IMR-90 (cell line): ENCODE measurements around the gene USP47. TPM values are rescaled to one million over a fixed set of nuclear protein-coding genes. Genes with fewer than 3 reads are reported as not detected.

Experiments used
- ATAC-seq: fragments of 200-7000 bp; cut with Tn5 transposase; 2 replicates; pipeline ENCODE4 v1.9.1; 2020; ENCODE audit warnings: low read depth, mild to moderate bottlenecking, moderate library complexity
- BruUV-seq: library from RNA; stranded (reverse); fragments of 400-500 nt; replicated peaks from 2 replicates; lab custom pipeline; 2021; lab: Mats Ljungman, UMichigan
- CTCF ChIA-PET: fragments of 300-600 bp; formaldehyde crosslinking; extraction: SDS; loops from one replicate; lab custom pipeline; 2021; ENCODE audit warnings: antibody characterized with exemption; lab: Yijun Ruan, JAX
- POLR2A ChIA-PET: fragments of 300-600 bp; sonication (Branson Sonifier 250); formaldehyde crosslinking; loops from one replicate; lab custom pipeline; 2022; ENCODE audit warnings: antibody characterized with exemption; ENCODE audit not compliant: unreplicated experiment; lab: Charles Lee
- DNase-seq: peaks from one replicate; pipeline ENCODE4 v3.0.0; 2013
- H2AFZ ChIP-seq: replicated peaks from 2 replicates; pipeline ENCODE3; 2013; ENCODE audit warnings: low read length, mild to moderate bottlenecking; ENCODE audit not compliant: poor library complexity
- H2AK5ac ChIP-seq: 2 replicates; pipeline ENCODE4 v1.6.1; 2013; ENCODE audit warnings: low read depth, low read length, inconsistent platforms
- H2AK9ac ChIP-seq: replicated peaks from 2 replicates; pipeline ENCODE3; 2013; ENCODE audit warnings: mild to moderate bottlenecking, low read depth, low read length, moderate library complexity; ENCODE audit not compliant: poor library complexity
- H2BK120ac ChIP-seq: 2 replicates; pipeline ENCODE4 v1.6.1; 2013; ENCODE audit warnings: low read depth, low read length, inconsistent platforms
- H2BK15ac ChIP-seq: 3 replicates; pipeline ENCODE4 v1.6.1; 2013; ENCODE audit warnings: low read depth, low read length, inconsistent platforms
- H2BK20ac ChIP-seq: 2 replicates; pipeline ENCODE4 v1.6.1; 2013; ENCODE audit warnings: low read depth, mild to moderate bottlenecking, inconsistent platforms, low read length, moderate library complexity
- H2BK5ac ChIP-seq: 2 replicates; pipeline ENCODE4 v1.6.1; 2013; ENCODE audit warnings: mild to moderate bottlenecking, low read depth, low read length, inconsistent platforms; ENCODE audit not compliant: poor library complexity, severe bottlenecking
- H3K14ac ChIP-seq: replicated peaks from 2 replicates; pipeline ENCODE4 v1.6.1; 2013; ENCODE audit warnings: low read depth, low read length, inconsistent platforms
- H3K18ac ChIP-seq: 2 replicates; pipeline ENCODE4 v1.6.1; 2013; ENCODE audit warnings: low read depth, low read length, control low read depth
- H3K23ac ChIP-seq: 2 replicates; pipeline ENCODE4 v1.6.1; 2013; ENCODE audit warnings: low read depth, low read length, inconsistent platforms
- H3K27ac ChIP-seq: 2 replicates; pipeline ENCODE4 v1.5.1; 2013; ENCODE audit warnings: mild to moderate bottlenecking, control low read depth, low read length; ENCODE audit not compliant: insufficient read depth
- H3K27me3 ChIP-seq: 2 replicates; pipeline ENCODE4 v1.6.1; 2013; ENCODE audit warnings: low read length; ENCODE audit not compliant: control insufficient read depth, insufficient read depth
- H3K36me3 ChIP-seq: 2 replicates; pipeline ENCODE4 v1.6.1; 2013; ENCODE audit warnings: low read length, mixed read lengths; ENCODE audit not compliant: control insufficient read depth, insufficient read depth
- H3K4ac ChIP-seq: 2 replicates; pipeline ENCODE4 v1.6.1; 2013; ENCODE audit warnings: low read depth, low read length, inconsistent platforms
- H3K4me1 ChIP-seq: 2 replicates; pipeline ENCODE4 v1.6.1; 2013; ENCODE audit warnings: low read length, mixed read lengths; ENCODE audit not compliant: control insufficient read depth, insufficient read depth
- H3K4me2 ChIP-seq: 2 replicates; pipeline ENCODE4 v1.6.1; 2013; ENCODE audit warnings: low read depth, mild to moderate bottlenecking, control low read depth, low read length, moderate library complexity
- H3K4me3 ChIP-seq: 2 replicates; pipeline ENCODE4 v1.5.1; 2013; ENCODE audit warnings: low read depth, mild to moderate bottlenecking, control low read depth, low read length, moderate library complexity; ENCODE audit not compliant: insufficient read depth
- H3K56ac ChIP-seq: 2 replicates; pipeline ENCODE4 v1.6.1; 2013; ENCODE audit warnings: low read length, inconsistent platforms; ENCODE audit not compliant: insufficient read depth; ENCODE audit errors: extremely low read depth
- H3K79me1 ChIP-seq, 2 experiments: 2 replicates each; pipeline ENCODE4 v1.6.1; 2013; ENCODE audit warnings: low read length in 2 of 2, inconsistent platforms in 1 of 2, low read depth in 1 of 2
- H3K9ac ChIP-seq: 2 replicates; pipeline ENCODE4 v1.6.1; 2013; ENCODE audit warnings: low read depth, low read length, control low read depth
- H3K9me1 ChIP-seq: 2 replicates; pipeline ENCODE4 v1.6.1; 2013; ENCODE audit warnings: low read length, inconsistent platforms; ENCODE audit not compliant: insufficient read depth
- H3K9me3 ChIP-seq: 2 replicates; pipeline ENCODE4 v1.6.1; 2013; ENCODE audit warnings: low read length; ENCODE audit not compliant: control insufficient read depth, insufficient read depth
- H4K20me1 ChIP-seq: 2 replicates; pipeline ENCODE4 v1.6.1; 2013; ENCODE audit warnings: low read length, inconsistent platforms; ENCODE audit not compliant: insufficient read depth
- H4K5ac ChIP-seq: 2 replicates; pipeline ENCODE4 v1.6.1; 2013; ENCODE audit warnings: mild to moderate bottlenecking, low read depth, low read length, control low read depth
- H4K8ac ChIP-seq, 2 experiments: 2 replicates each; pipeline ENCODE4 v1.6.1; 2013; ENCODE audit warnings: low read depth in 2 of 2, low read length in 2 of 2, control low read depth in 1 of 2, inconsistent platforms in 1 of 2
- H4K91ac ChIP-seq: 2 replicates; pipeline ENCODE4 v1.6.1; 2013; ENCODE audit warnings: low read depth, low read length, inconsistent platforms; ENCODE audit not compliant: insufficient read depth
- BHLHE40 ChIP-seq: fragments of 150-350 bp; IDR thresholded peaks from 2 replicates; pipeline ENCODE4 v1.6.1; 2016; ENCODE audit warnings: mild to moderate bottlenecking, low read depth, low read length
- CHD1 ChIP-seq: IDR thresholded peaks from 2 replicates; pipeline ENCODE4 v1.6.1; 2012; ENCODE audit warnings: low read depth, low read length, improper control_type of control experiment
- FOS ChIP-seq: fragments of 150-350 bp; IDR thresholded peaks from 2 replicates; pipeline ENCODE4 v1.6.1; 2016; ENCODE audit warnings: low read depth, low read length
- WGBS, 2 experiments: methylation state at CpG; one replicate each; pipeline versions ENCODE4 v1.1.5 to v1.1.7; 2013; ENCODE audit warnings: missing lambda C conversion rate in 2 of 2; ENCODE audit not compliant: insufficient read length in 1 of 2; ENCODE audit errors: extremely low coverage in 2 of 2; 5-methylcytosine and 5-hydroxymethylcytosine counted together
- dilution Hi-C: fragments of 300-500 bp; cut with HindIII; formaldehyde crosslinking; loops from one replicate; pipeline ENCODE4 v1.14.3; 2018; ENCODE audit warnings: low sequenced_read_pairs; ENCODE audit not compliant: unreplicated experiment
- in situ Hi-C: fragments of 300-500 bp; cut with MboI; formaldehyde crosslinking; loops from 3 replicates; pipeline ENCODE4 v1.14.3; 2019; ENCODE audit warnings: low sequenced_read_pairs, inconsistent platforms, mixed read lengths
- intact Hi-C: fragments of 100-400 bp; cut with micrococcal nuclease; formaldehyde crosslinking; loops from 2 replicates; pipeline ENCODE4 v1.10.0; 2022
- polyA plus RNA-seq, 3 experiments: library from polyadenylated mRNA; depleted of rRNA; stranded (reverse); fragments of >200 nt; gene quantifications; 2 replicates each; pipeline ENCODE4 v1.2.3, GENCODE V29; 2012; ENCODE audit warnings: low replicate concordance in 1 of 3
- total RNA-seq: library from RNA; depleted of rRNA; stranded (reverse); fragments of >200 nt; gene quantifications from 2 replicates; pipeline ENCODE4 v1.2.3, GENCODE V29; 2012

The USP47 gene
- total and polyA plus RNA-seq, 2 of the 4 experiments (the other 2 are of a cell fraction), result 15.0 to 110 TPM

GRCh38 chr11:11965192-11965591, 123.4 kb downstream of the USP47 start:
- H3K36me3 ChIP-seq, result peaks cover 59% of the 10 kb centered on the region
- H3K18ac ChIP-seq, result no peak overlapping the region
- no peak overlapping the region for H3K9ac ChIP-seq
- intact Hi-C loops, result no loop called here
- H2AK9ac ChIP-seq, result no peak overlapping the region
- H3K4ac ChIP-seq, result no peak overlapping the region; the same call in 1 of the 2 replicates
- H2AFZ ChIP-seq, result no peak overlapping the region
- no peak overlapping the region for H3K4me3 ChIP-seq
- no peak overlapping the region for H2BK15ac ChIP-seq
- H4K20me1 ChIP-seq, result 0 out of 2 replicates have a peak, but pooled peaks cover 6% of the 10 kb centered on the region
- H3K4me2 ChIP-seq, result no peak overlapping the region
- H3K23ac ChIP-seq, result no peak overlapping the region
- WGBS, 2 experiments, result no CpG with 5 or more reads among the region's 3 CpGs
- H4K91ac ChIP-seq, result no peak overlapping the region
- H2AK5ac ChIP-seq, result no peak overlapping the region
- in situ Hi-C loops, result no loop called here
- no peak for ATAC-seq
- no TSS peak for BruUV-seq
- H2BK120ac ChIP-seq, result no peak overlapping the region
- H3K27ac ChIP-seq, result no peak overlapping the region
- H4K8ac ChIP-seq, result no peak overlapping the region
- H3K14ac ChIP-seq, result no peak overlapping the region
- peaks cover 11% of the 10 kb centered on the region; the same call in 1 of the 2 replicates for H3K9me1 ChIP-seq
- H2BK5ac ChIP-seq, result no peak overlapping the region
- no peaks in the 10 kb centered on the region for H3K27me3 ChIP-seq
- ChIA-PET CTCF (no interaction called here), POLR2A (no interaction called here)
- no peaks in the 10 kb centered on the region for H3K9me3 ChIP-seq
- H3K56ac ChIP-seq, result no peak overlapping the region
- H3K4me1 ChIP-seq, result no peaks in the 10 kb centered on the region
- no peak for TF ChIP-seq CHD1
- no peak for TF ChIP-seq BHLHE40
- no peak for TF ChIP-seq FOS
- H3K79me1 ChIP-seq, result peaks cover 20 to 59% of the 10 kb centered on the region in 2 experiments; a peak in 3 of 4 replicates
- no peak for DNase-seq
- H4K5ac ChIP-seq, result no peak overlapping the region
- dilution Hi-C loops, result no loop called here
- H2BK20ac ChIP-seq, result no peak overlapping the region
